Measurements from ENCODE around the gene ZNF385C. TPM values are rescaled to one million over a fixed set of nuclear protein-coding genes. Genes with fewer than 3 reads are reported as not detected.

The ZNF385C gene
- total RNA-seq, 1 donor from 2014 or later: not detected

DNA sequence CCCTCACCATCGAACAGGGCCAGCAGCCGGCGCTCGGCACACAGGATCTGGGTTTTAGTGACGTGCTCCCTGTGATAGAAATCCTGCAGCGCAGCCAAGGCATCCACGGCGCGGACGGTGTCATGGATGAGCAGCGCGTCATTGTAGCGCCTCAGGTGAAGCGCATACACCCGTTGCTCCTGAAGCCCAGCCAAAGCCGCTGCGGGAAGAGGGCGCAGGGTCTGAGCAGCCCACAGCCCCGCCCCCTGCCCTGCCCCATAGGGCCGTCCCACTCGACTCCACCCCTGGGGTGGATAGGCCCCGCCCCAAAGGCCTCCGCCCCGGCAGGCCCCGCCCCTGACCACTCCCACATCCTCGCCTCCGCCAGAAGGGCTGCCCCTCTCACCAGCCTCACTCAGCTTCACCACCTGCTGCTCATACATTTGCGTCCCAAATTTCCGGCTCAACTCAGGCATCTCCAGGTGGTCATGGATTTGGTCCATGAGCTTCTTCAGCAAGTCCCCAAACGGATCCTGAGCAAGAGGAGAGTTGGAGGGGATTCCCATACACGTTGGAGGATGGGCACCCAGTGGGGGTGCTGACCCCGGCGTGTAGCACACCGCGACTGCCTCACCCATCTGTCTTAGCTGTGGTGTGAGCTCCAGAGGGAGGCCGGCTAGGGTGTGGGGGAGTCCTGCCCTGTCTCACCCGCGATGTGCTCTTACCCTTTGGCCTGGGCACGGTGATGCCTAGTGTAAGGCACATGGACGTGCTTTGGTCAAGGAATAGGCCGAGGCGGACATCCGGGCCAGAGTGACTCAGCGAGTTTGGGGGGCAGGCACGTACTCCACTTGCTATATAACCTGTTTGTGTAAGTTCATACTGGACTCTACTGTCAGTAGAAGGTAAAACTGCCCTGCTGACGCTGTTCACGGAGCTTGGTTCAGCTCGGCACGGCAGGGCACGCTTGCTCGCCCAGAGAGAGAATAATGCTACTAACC, 9.6 kb upstream of the ZNF385C start:
- DNase-seq (ENCODE audit: low spot score): no peak

- DNase-seq (ENCODE audit: low spot score): no peak
Observed at GRCh38 chr17:42107124-42107523, 8.9 kb upstream of the ZNF385C start.

GRCh38 chr17:42106009-42106408, 7.7 kb upstream of the ZNF385C start:
- no peak for DNase-seq (ENCODE audit: low spot score)

GRCh38 chr17:42104264-42104663, 6.0 kb upstream of the ZNF385C start:
- no peak for DNase-seq (ENCODE audit: low spot score)

DNA sequence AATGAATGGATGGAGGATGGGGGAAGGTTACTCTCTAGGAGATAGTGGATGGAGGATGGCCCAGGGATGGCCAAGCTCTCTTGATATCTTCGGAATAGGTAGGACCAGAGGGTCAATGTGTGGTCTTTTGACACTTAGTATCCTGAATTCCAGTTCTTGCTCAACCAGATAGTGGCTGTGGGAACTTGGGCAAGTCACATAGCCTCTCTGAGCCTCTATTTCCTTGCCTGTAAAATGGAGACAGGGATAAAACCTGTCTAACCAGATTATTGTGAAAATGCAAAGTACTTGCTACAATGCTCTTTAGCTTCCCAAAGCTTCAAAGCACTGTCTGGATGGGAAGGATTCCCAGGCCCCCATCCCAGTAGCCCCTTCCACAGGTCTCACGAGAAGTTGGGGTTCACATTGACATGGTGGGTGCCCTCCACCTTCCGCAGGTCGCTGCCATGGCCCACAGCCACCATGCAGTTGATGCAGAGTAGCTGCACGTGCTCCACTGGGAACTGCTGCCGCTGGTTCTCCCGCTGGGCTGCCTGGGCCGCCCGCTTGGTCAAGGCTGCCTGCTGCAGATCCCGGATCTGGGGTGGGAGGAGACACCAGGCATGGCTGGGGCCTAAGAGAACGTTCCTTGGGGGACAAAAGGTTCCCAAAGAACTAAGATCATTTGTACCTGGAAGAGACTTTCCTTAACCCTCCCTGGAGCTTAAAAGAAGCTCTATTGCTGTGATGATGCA, 5.1 kb upstream of the ZNF385C start:
- no peak for DNase-seq (ENCODE audit: low spot score)

- no peak for DNase-seq (ENCODE audit: low spot score)
Observed at GRCh38 chr17:42101513-42102292, 3.4 kb upstream of the ZNF385C start.

- no peak for DNase-seq (ENCODE audit: low spot score)
Observed at GRCh38 chr17:42098730-42099399, 592 bp upstream of the ZNF385C start.

DNA sequence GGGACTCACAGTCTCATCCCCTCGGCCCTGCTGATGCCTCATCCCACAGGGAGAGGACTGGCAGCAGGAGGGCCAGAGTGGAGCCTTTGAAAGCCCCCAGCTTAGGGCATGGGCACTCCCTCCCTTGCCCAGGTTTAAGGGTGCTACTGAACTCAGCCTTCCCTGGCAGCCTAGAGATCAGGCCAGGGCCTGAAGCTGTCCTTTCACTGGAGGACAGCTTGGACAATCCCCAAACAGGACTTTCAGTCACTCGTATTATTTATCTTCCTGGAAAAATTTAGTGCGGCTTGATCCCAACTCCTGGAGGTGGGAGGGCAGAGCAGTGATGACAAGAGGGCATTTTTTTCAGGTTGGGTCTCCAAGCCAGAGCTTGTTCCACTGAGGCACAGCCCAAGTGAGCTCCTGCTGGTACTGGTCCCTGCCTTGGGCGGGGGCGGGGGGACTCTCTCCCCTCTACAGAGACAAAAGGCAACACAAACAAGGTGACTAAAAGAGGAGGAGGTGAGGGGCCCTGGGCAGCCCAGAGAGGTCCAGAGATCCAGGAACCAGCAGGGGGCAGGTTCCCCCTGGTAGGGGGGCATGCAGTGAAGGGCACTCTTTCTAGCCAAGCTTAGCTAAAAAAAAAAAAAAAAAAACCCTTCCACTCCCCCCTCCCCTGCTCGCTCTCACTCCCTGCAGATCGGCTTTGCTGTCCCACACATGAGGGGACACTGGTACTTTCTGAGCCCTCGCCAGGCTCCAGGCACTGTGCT, 1.7 kb downstream of the ZNF385C start:
- no peak for DNase-seq (ENCODE audit: low spot score)

DNA sequence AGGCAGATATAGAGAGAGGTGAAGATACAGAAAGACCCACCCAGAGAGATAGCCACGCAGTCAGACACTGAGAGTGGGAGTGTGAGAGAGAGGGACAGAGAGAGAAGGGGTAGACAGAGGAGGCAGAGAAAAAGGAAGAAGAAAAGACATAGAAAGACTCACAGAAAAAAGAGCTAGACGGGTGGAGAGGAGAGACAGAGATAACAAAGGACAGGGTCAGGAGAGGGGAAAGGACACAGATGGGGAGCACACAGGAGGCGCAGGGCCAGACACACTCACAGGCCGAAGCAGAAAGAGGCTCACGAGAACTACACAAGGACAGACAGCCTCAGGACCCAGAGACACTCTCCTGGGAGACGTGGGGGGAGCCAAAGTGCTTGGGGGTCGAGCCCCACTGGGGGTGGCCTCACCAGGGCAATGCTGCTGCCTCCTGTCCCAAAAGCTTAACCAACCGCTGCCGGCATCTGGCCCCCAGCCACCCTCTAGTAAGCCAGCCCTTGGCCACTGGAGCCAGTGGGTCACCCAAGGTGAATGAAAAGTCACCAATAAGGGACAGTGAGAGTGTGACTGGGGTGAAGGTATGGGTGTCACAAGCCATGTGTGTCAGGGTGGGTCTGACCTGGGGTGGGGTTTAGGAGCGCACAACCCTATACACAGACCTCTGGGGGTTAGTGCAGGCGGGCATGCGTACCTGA, 3.8 kb downstream of the ZNF385C start:
- no peak for DNase-seq (ENCODE audit: low spot score)

DNA sequence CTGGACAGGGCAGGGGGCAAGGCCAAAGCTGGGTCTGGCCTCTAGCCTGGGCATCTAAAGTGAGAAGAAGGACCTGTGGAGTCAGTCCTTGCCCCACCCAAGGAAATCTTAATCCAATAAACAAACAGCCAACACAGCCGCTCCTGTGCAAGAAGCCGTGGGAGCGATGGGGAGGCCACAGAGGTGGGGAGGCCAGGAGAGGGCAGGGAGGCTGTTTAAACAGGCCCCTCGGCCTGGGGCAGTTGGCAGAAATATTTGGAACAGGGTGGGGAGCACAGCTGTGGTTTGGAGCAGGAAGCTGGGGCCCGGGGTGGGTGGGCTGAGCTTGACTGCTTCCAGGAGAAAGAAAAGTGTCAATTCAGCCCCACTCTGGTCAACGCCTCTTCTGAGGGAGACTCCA, 5.3 kb downstream of the ZNF385C start:
- DNase-seq (ENCODE audit: low spot score): no peak

GRCh38 chr17:42090964-42091790, 7.1 kb downstream of the ZNF385C start:
- DNase-seq (ENCODE audit: low spot score): no peak

- DNase-seq (ENCODE audit: low spot score): no peak
Observed at GRCh38 chr17:42088736-42089135, 9.5 kb downstream of the ZNF385C start.

- no peak for DNase-seq (ENCODE audit: low spot score)
Observed at GRCh38 chr17:42087736-42088705, 10.3 kb downstream of the ZNF385C start.

DNA sequence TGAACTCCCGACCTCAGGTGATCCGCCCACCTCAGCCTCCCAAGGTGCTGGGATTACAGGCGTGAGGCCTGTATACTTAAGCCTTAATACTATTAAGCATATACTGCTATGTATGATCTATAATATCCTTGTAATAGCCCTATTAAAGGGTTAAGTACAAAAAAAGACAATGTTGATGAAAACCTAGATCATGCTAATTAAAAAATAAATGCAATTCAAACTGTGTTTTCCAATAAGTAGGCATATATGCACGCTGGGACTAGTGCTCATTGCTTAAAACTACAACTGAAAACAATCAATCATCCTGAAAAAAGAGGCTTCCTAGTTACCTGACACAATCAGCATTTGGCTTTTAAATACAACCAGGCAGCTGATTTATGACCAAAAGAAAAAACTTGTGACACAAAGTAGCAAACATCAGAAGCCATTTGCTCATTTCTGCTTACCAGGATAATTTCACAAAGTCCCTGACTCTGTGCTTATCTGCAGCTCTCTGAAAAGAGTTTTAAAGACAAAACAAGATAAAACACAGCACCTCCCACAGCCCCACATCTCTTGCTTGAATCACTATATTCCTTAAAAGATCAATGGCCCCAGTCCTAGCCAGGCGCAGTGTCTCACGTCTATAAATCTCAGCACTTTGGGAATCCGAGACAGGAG, 11.1 kb downstream of the ZNF385C start:
- DNase-seq (ENCODE audit: low spot score): no peak

GRCh38 chr17:42081516-42082129, 16.6 kb downstream of the ZNF385C start:
- DNase-seq (ENCODE audit: low spot score): no peak

DNA sequence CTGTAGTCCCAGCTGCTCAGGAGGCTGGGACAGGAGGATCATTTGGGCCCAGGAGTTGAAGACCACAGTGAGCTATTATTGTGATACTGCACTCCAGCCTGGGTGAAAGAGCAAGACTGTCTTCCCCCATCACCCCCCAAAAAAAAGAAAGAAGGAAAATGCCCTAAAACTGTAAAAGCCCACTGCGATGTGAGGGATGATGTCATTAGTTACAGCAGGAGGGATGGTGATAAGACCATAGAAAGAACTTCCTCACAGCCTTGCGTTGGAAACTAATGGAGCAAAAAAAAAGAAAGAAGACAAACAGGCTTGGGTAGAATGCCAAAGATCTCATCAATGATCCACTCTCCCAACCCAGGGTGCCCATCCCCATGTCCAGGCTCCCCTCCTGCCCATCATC, 18.7 kb downstream of the ZNF385C start:
- no peak for DNase-seq (ENCODE audit: low spot score)
